IPS-NIHi7 (cell line): ENCODE results near the gene PACC1.
A peak's percentile ranks its signal among the peaks of the same experiment; 100 is the strongest.

ENCODE experiments used
- DNase-seq: peaks from one replicate; pipeline ENCODE4 v3.0.0; 2012; ENCODE audit warnings: mixed read lengths; ENCODE audit errors: extremely low spot score

The PACC1 gene

DNA sequence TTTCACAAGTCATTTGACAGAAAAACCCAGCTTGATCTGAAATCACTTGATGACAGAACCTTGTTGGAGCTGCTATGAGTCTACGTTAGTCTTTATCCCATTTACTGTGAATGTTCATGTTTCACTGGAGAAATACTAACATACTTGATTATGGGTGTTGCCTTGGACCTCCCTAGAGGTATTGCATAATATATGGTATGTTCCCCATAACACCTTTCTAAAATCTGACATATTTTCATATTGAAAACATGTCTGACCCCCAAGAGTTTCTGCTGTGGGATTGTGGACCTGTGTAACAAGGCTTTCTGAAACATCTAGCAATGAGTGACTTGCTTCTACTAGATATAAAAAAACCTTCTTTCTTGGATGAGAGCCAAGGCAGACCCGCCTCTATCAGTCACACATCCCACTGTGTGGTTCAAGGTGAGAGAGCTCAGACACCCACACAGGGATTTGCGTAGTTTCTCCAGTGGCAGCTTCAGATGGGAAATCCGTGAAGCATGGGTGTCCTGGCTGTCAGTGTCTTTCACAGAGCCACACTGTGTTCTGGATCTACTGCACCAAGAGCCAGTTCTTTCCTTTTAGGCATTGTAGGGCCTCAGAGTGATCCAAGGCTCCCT, 22.6 kb upstream of the PACC1 start:
- DNase-seq, result no peak

GRCh38 chr1:212434992-212435391, 20.3 kb upstream of the PACC1 start:
- DNase-seq, result no peak

- DNase-seq, result no peak
Observed at GRCh38 chr1:212433577-212434462, 19.1 kb upstream of the PACC1 start.

DNA sequence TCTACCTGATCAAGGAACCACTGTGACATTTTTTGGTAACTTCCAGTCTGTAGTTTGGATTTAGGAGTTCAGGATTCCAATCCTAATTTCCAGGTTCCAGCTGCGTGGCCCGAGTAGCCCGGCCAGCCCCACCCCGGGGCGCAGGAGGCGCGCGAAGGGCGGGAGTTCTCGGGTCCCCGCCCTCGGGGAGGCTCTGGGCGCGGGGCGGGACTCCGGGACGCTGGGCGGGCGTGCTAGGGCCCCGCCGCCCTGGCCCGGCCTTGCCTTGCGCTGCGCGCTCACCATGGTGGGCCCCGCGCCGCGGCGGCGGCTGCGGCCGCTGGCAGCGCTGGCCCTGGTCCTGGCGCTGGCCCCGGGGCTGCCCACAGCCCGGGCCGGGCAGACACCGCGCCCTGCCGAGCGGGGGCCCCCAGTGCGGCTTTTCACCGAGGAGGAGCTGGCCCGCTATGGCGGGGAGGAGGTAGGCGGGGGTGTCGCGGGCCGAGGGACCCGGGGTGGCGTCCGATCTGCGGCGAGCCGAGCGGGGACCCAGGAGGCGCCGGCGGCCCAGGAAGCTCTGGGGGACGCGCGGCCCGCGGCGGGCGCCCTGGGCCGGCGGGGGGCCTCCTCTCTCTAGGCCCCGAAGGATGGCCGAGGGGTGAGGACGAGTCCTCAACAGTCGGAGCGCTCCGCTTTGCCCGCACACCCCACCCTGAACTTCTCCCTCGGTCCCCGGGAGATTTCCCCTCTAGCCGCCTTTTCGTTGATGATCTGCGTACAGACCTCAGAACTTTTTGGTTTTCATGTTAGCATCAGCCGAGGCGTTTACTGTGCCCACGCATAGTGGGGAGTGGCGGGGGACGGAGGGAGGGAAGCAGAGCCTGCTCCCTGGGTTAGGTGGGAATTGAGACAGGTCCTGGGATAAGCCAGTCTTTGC, 18.2 kb upstream of the PACC1 start, which contains the start of gene NENF:
NENF (plus strand) TSS at position 260 of the 916 bp plus-strand sequence; CDS start at position 284, 24 bp downstream.
- peak; percentile 92 for DNase-seq

DNA sequence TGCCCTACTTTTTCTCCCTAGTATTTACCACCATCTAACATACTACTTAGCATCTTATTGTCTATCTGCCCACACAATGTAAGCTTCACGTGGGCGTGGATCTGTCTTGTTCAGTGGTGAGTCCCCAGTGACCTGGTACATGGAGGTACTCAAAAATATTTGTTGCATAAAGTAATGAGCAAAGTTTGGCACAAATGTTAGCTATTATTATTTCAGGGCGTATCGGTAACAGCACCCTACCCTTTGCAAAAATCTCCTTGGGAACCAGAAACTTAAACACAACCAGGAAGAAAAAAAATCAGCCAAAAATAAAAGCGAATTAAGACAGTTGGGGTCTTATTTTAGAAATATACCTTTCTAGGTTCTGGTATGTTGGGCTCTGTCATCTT, 17.6 kb upstream of the PACC1 start:
- no peak for DNase-seq

DNA sequence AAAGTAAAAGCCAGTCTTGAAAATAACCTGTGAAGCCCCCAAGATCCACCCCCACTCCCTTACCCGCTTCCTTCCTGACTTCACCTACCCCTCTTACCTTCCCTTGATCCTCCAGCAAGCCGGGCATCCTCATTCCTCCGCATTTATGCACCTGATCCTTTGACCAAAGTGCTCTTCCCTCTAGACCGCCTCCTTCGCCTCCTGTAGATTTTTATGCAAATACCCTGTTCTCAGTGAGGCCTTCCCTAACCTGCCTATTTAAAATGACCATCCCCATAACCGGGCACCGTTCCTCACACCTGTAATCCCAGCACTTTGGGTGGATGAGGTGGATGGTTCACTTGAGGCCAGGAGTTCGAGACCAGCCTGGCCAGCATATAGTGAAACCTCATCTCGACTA, 17.0 kb upstream of the PACC1 start:
- DNase-seq, result peak; percentile 36

DNA sequence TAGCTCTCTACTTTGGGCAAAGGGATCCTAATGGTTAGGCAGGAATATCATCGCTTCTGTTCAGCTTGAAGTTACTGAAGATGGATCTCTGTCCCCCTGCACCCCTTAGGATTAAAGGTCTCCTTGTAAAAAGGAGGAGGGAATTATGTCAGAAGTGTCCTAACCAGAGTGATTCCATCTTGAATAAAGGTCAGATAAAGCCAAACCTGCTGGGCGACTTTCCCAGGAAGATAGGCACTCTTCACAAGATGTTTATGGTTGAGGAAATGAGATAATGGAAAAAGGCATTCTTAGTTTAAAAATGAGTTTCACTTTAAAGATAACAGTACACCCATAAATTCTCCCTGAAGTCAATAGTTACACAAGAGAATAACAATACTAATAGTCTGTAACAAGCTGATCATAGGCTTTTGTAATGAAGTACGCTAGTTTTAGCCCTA, 16.3 kb upstream of the PACC1 start:
- no peak for DNase-seq

GRCh38 chr1:212430416-212430815, 15.7 kb upstream of the PACC1 start:
- DNase-seq, result no peak

DNA sequence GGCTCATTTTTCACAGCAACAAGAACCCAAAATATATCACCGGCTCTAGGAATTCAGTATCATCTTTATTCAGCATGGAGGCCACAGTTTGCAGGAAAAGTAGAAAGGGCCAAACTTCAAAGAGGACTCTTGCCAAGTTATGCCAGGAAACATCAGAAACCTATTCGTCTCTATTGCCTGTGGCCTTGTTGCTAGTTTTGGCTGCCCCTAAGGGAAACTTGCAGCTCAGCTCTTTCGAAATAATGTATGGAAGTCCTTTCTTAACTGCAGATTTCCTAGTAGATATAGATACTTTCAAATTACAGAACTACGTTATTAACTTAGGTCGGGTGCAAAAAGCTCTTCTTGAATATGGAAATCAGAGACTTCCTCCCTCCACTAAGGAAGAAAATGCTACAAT, 13.8 kb upstream of the PACC1 start:
- DNase-seq, result no peak

- DNase-seq, result no peak
Observed at GRCh38 chr1:212423879-212424278, 9.2 kb upstream of the PACC1 start.

DNA sequence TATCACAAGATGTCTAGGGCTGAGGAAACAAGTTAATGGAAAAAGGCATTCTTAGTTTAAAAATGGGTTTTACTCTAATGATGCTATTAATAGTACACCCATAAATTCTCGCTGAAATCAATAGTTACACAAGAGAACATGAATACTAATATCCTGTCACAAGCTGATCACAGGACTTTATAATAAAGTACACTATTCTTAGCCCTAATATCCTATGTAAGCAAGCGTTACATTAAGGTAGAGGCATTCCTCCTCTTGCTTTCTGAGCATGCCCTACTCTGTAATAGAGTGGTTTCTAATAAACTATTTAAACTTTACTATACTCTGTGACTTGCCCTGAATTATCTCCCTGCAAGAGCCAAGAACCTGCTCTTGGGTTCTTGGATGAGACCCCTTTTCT, 6.5 kb upstream of the PACC1 start:
- no peak for DNase-seq

- no peak for DNase-seq
Observed at GRCh38 chr1:212415107-212415841, 588 bp upstream of the PACC1 start.

DNA sequence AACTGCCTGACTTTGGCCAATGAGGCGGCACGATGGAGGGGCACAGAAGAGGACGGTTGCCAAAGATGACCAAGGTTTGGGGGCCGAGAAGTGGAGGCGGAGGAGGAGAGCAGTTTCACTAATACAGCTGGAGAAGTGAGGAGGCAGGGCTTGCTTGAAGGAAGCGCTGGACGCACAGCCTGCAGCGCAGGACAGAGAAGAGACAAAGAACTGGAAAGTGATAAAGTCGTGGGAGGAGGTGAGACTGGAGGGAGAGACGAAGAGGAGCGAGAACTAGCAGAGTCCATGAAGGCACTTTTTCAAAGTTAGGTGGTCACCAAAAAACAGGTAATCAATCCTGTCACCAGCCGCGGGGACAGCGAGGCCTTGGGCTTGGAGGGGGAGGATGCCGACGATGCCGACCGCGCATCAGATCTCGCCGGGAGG, 771 bp downstream of the PACC1 start:
- peak; percentile 41 for DNase-seq

GRCh38 chr1:212412374-212412773, 2.3 kb downstream of the PACC1 start:
- no peak for DNase-seq

DNA sequence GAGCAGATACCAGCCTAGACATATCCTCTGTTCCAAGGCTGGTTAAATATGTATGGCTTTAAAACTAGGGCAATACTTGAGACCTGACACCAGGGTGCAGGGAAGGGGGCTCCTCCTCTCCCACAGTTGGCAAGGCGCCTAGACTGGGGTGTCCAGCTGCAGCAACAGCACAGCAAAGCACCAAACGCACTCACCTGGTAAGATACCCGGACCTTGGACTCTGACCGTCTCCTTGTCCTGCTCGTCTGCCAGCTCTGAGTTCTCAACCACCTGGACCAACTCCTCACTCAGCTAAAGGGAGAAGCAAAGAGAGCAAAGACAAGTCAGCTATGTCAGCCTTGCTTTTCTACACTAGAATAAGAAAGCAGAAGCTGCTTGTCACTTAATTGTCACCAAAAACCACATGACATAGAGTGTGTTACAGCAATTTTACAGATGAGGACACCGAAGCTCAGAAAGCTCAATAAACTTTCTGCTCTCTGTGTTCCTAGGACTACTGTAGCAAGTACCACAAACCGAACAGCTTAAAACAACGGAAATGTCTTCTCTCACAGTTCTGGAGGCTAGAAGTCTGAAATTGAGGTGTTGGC, 4.4 kb downstream of the PACC1 start:
- no peak for DNase-seq

- DNase-seq, result no peak
Observed at GRCh38 chr1:212402666-212403321, 11.9 kb downstream of the PACC1 start.

- DNase-seq, result no peak
Observed at GRCh38 chr1:212401838-212402582, 12.7 kb downstream of the PACC1 start.

- DNase-seq, result no peak
Observed at GRCh38 chr1:212401042-212401441, 13.6 kb downstream of the PACC1 start.

- DNase-seq, result no peak
Observed at GRCh38 chr1:212397171-212397570, 17.5 kb downstream of the PACC1 start.

DNA sequence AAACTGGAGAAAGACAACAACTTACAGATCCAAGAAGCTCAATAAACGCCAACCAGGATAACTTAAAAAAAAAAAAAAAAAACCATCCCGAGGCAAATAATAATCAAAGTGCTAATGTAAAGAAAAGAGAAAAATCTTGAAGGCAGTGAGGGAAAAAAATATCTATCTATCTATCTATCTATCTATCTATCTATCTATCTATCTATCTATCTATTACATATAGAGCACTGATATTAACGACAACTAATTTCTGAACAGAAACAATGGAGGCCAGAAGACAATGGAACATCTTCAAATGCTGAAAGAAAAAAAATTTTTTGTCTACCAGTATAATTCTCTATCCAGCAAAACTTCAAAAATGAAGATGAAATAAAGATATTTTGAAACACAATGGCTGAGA, 18.0 kb downstream of the PACC1 start:
- no peak for DNase-seq
